Heart left ventricle (tissue), 16 donors: ENCODE measurements around the gene BCORL1. TPM values are rescaled to one million over a fixed set of nuclear protein-coding genes. Genes with fewer than 3 reads are reported as not detected.
A peak's percentile ranks its signal among the peaks of the same experiment; 100 is the strongest.

Experiments
- ATAC-seq, 4 donors: fragments of 200-7000 bp; cut with Tn5 transposase; one replicate each; pipeline ENCODE4 v1.9.1; 2020 to 2022; ENCODE audit warnings: moderate library complexity in 4 of 4, mild to moderate bottlenecking in 3 of 4, moderate number of reproducible peaks in 1 of 4
- DNase-seq, 5 donors: peaks; one replicate each; pipeline ENCODE4 v3.0.0-alpha.2; 2020
- H3K27ac ChIP-seq, 12 donors: fragments of 200-600 bp; sonication (generic) in 4 of 12; one replicate each; pipeline versions ENCODE4 v1.5.0 to v1.8.0; 2016 to 2022; ENCODE audit warnings: mild to moderate bottlenecking in 2 of 12
- H3K27me3 ChIP-seq, 9 donors: fragments of 200-600 bp; sonication (generic) in 2 of 9; one replicate each; pipeline versions ENCODE4 v1.5.1 to v1.8.0; 2016 to 2022; ENCODE audit warnings: mild to moderate bottlenecking in 3 of 9
- H3K36me3 ChIP-seq, 9 donors: fragments of 200-600 bp; sonication (generic) in 2 of 9; one replicate each; pipeline versions ENCODE4 v1.5.0 to v1.8.0; 2018 to 2022; ENCODE audit warnings: mild to moderate bottlenecking in 2 of 9
- H3K4me1 ChIP-seq, 12 donors: fragments of 200-600 bp; sonication (generic) in 4 of 12; one replicate each; pipeline versions ENCODE4 v1.5.0 to v1.8.0; 2016 to 2022; ENCODE audit warnings: mild to moderate bottlenecking in 3 of 12
- H3K4me3 ChIP-seq, 12 donors: fragments of 200-600 bp; sonication (generic) in 4 of 12; one replicate each; pipeline versions ENCODE4 v1.5.0 to v1.8.0; 2017 to 2022; ENCODE audit warnings: mild to moderate bottlenecking in 9 of 12, moderate library complexity in 4 of 12
- H3K9me3 ChIP-seq, 12 donors: fragments of 200-600 bp; sonication (generic) in 4 of 12; one replicate each; pipeline versions ENCODE4 v1.5.0 to v1.8.0; 2016 to 2022; ENCODE audit warnings: mild to moderate bottlenecking in 1 of 12
- CTCF ChIP-seq, 12 donors: fragments of 200-600 bp; sonication (generic) in 4 of 12; IDR thresholded peaks; one replicate each; pipeline versions ENCODE4 v1.5.0 to v1.8.0; 2018 to 2022; ENCODE audit warnings: antibody characterized with exemption in 12 of 12, mild to moderate bottlenecking in 5 of 12
- POLR2A ChIP-seq, 2 donors: fragments of 450-650 bp; IDR thresholded peaks; one replicate each; pipeline ENCODE4 v1.6.1; 2017; ENCODE audit warnings: antibody characterized with exemption in 2 of 2, mild to moderate bottlenecking in 2 of 2, moderate library complexity in 2 of 2
- WGBS, 4 donors: extraction: QIAGEN DNeasy Blood & Tissue Kit in 2 of 4; methylation state at CpG; one replicate each; pipeline versions ENCODE4 v1.1.5 to v1.1.7; 2013 to 2018; 5-methylcytosine and 5-hydroxymethylcytosine counted together
- intact Hi-C, 10 donors: fragments of 100-400 bp; cut with DNase I; formaldehyde crosslinking; loops; one replicate each; pipeline versions ENCODE4 v1.11.1 to v1.14.2; 2022
- polyA plus RNA-seq, 2 donors: library from polyadenylated mRNA; stranded (reverse); fragments of 200-250 nt; gene quantifications; one replicate each; pipeline ENCODE4 v1.2.3, GENCODE V29; 2013
- total RNA-seq, 9 donors: library from RNA; depleted of rRNA in 2 of 9; stranded (reverse); fragments of >200 nt in 2 of 9; fragmentation: NEBNext Ultra II Directional in 3 of 9; extraction: Animal tissue kit (Norgen Biotek cat#: 25700) in 3 of 9; gene quantifications; one replicate each; pipeline versions ENCODE4 v1.1.0 to v1.2.4, GENCODE V29; 2016 to 2023
- donor health status: ischemic (EF 13 %, LVEDD 7.1; RV severe dilation, severe dysfunction).
- donor health status: healthy with polysubstance abuse.
- donor health status: DM: no; HTN: yes; CAD: no.
- donor health status: DM: no; HTN: no; CAD: no.
- donor health status: ischemic (EF 25% LVEDD 6.9; RV normal size, moderate dysfunction).
- donor health status: ischemic (EF 25% LVEDD 5.7; RV mildly dilated, moderate dysfunction).
- donor health status: healthy.
- donor health status: DM: yes; HTN: yes; CAD: no.
- donor health status: ischemic (EF 35%, LVEDD 5.7; RV mildly dilated, moderate dysfunction).
- donor health status: nonischemic (EF 11% LVEDD 7.7; RV severe dilation, severe dysfunction).
- donor health status: DM: yes; HTN: yes; CAD: no.
- donor health status: PGD.
- donor health status: ischemic (EF 29% LVEDD 5.4; RV normal size, mild dysfunction).
- donor health status: nonischemic (EF 23%, LVEDD 6.1; RV moderate dilation, normal function).

The BCORL1 gene
- total and polyA plus RNA-seq, 11 donors = 3.3 to 11.0 (median 8.0) TPM

DNA sequence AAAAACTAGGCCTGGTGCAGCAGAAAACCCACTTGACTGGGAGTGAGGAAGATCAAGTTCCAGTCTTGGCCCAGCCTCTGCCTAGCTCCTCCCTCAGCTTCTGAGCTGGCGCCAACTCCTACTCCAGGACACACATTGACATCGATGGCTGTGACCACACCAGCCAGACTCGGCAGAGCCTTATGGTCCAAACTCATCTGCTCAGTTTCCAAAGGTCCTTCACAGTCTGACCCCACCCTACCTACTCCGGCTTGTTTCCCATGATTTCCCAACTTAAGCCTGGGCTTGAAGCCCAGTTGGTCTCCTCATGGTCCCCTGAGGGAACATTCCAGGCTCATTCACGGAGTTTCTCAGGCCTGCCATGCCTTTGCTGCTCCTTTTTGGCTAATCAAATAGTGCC, 117.7 kb downstream of the BCORL1 start:
- peaks cover 0 to 42% (median 14%) of the 10 kb centered on the region in 12 donors for H3K4me1 ChIP-seq
- no peaks in the 10 kb centered on the region for H3K9me3 ChIP-seq
- no peak overlapping the region for H3K4me3 ChIP-seq
- intact Hi-C loops = no loop called here
- DNase-seq (peak; percentile 35 to 74 (median 70)), ATAC-seq (peak; percentile 67 to 94 (median 86))
- no peaks in the 10 kb centered on the region for H3K36me3 ChIP-seq
- peaks cover 0 to 2% (median 0%) of the 10 kb centered on the region in 9 donors for H3K27me3 ChIP-seq
- 34 to 54% (median 52%) methylated on average over 5 of the region's 5 CpGs for WGBS, 4 donors
- TF ChIP-seq POLR2A (IDR thresholded peaks at IDR 0.05) (no peak), CTCF (IDR thresholded peaks at IDR 0.05) (no peak)
- H3K27ac ChIP-seq = peak overlapping the region in 9 of 12 donors; percentile 10 to 68 (median 27)

- Histone ChIP-seq H3K9me3 (no peaks in the 10 kb centered on the region), H3K4me3 (no peak overlapping the region), H3K4me1 (peaks cover 0 to 56% (median 11%) of the 10 kb centered on the region in 12 donors), H3K27ac (no peak overlapping the region), H3K36me3 (no peaks in the 10 kb centered on the region), H3K27me3 (peaks cover 0 to 4% (median 0%) of the 10 kb centered on the region in 9 donors)
- no peak for ATAC-seq
- WGBS, 4 donors = 52 to 76% (median 68%) methylated on average over 3 of the region's 3 CpGs
- TF ChIP-seq POLR2A (IDR thresholded peaks at IDR 0.05) (no peak), CTCF (IDR thresholded peaks at IDR 0.05) (no peak)
- DNase-seq = peak in 1 of 5 donors; percentile 18
- intact Hi-C loops = no loop called here
Measured at GRCh38 chrX:130103605-130104004, 121.2 kb downstream of the BCORL1 start.

- intact Hi-C loops = no loop called here
- Histone ChIP-seq H3K36me3 (no peaks in the 10 kb centered on the region), H3K27me3 (peaks cover 0 to 11% (median 0%) of the 10 kb centered on the region in 9 donors), H3K27ac (no peak overlapping the region), H3K4me1 (peaks cover 0 to 45% (median 4%) of the 10 kb centered on the region in 12 donors), H3K4me3 (no peak overlapping the region), H3K9me3 (no peaks in the 10 kb centered on the region)
- ATAC-seq (no peak), DNase-seq (peak in 1 of 5 donors; percentile 10)
- TF ChIP-seq POLR2A (IDR thresholded peaks at IDR 0.05) = no peak
- TF ChIP-seq CTCF (IDR thresholded peaks at IDR 0.05) = no peak
- 60 to 81% (median 74%) methylated on average over 3 of the region's 3 CpGs for WGBS, 4 donors
Measured at GRCh38 chrX:130105244-130105643, 122.8 kb downstream of the BCORL1 start.

DNA sequence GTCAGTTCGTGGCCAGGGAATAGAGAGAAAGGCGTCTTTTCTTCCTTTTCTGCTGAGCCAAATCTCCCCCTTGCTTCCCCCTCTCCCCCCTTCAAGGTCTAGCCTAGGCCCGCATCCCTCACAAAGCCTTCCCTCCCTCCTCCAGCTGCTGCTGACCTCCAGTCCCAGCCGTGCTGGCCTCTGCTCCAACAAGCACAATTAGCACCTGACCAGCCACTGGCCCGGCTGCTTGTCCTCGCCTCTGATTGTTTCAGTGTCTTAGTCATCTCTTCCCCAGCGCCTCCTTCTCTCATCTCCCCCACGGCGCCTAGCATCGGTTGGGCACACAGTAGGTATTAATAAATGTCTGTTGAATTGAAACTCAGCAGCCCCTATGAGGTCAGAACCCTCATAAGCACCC, 123.6 kb downstream of the BCORL1 start:
- Histone ChIP-seq H3K27me3 (peaks cover 0 to 12% (median 0%) of the 10 kb centered on the region in 9 donors), H3K9me3 (no peaks in the 10 kb centered on the region), H3K36me3 (no peaks in the 10 kb centered on the region), H3K4me3 (no peak overlapping the region), H3K27ac (peak overlapping the region in 1 of 12 donors; percentile 46), H3K4me1 (peaks cover 0 to 37% (median 3%) of the 10 kb centered on the region in 12 donors)
- intact Hi-C loops = no loop called here
- ATAC-seq (peak in 2 of 4 donors; percentile 17 to 43), DNase-seq (no peak)
- TF ChIP-seq POLR2A (IDR thresholded peaks at IDR 0.05) (no peak), CTCF (IDR thresholded peaks at IDR 0.05) (no peak)
- 45 to 64% (median 62%) methylated on average over 10 of the region's 10 CpGs for whole genome bisulfite sequencing, 4 donors

Other genes starting within 250 kb of the BCORL1 start
- gene XPNPEP2, start 243.7 kb upstream of the BCORL1 start, total RNA-seq = 1 to 10 TPM in 3 of 9 donors, under 1 TPM in 6; 0.19 to 2.1 (median 0.56) TPM
- gene XPNPEP2, start 243.7 kb upstream of the BCORL1 start, polyA plus RNA-seq = under 1 TPM; 0.19 to 0.55 TPM
- 10 to 100 TPM in 1 of 9 donors, 1 to 10 TPM in 6, under 1 TPM in 2; 0.74 to 27.8 (median 1.6) TPM for gene SASH3, start 202.7 kb upstream of the BCORL1 start, total RNA-seq
- gene SASH3, start 202.7 kb upstream of the BCORL1 start, polyA plus RNA-seq = 1 to 10 TPM in 1 of 2 donors, under 1 TPM in 1; 0.61 to 2.4 TPM
- 10 to 100 TPM in 7 of 9 donors, 1 to 10 TPM in 2; 8.1 to 39.0 (median 13.2) TPM for gene ZDHHC9, start 138.7 kb upstream of the BCORL1 start, total RNA-seq
- 10 to 100 TPM in 1 of 2 donors, 1 to 10 TPM in 1; 3.5 to 30.8 TPM for gene ZDHHC9, start 138.7 kb upstream of the BCORL1 start, polyA plus RNA-seq
- 10 to 100 TPM in 3 of 9 donors, 1 to 10 TPM in 6; 7.3 to 10.6 (median 9.0) TPM for gene UTP14A, start 76.5 kb upstream of the BCORL1 start, total RNA-seq
- 10 to 100 TPM in 1 of 2 donors, 1 to 10 TPM in 1; 5.6 to 14.0 TPM for gene UTP14A, start 76.5 kb upstream of the BCORL1 start, polyA plus RNA-seq
- 10 to 100 TPM in 1 of 9 donors, 1 to 10 TPM in 8; 1.8 to 13.7 (median 3.2) TPM for gene ELF4, start 127.9 kb downstream of the BCORL1 start, total RNA-seq
- 1 to 10 TPM; 1.3 to 5.3 TPM for gene ELF4, start 127.9 kb downstream of the BCORL1 start, polyA plus RNA-seq
- gene AIFM1, start 183.2 kb downstream of the BCORL1 start, total RNA-seq = 100 to 1,000 TPM in 6 of 9 donors, 10 to 100 TPM in 3; 73.7 to 146 (median 109) TPM
- gene AIFM1, start 183.2 kb downstream of the BCORL1 start, polyA plus RNA-seq = 100 to 1,000 TPM in 1 of 2 donors, 10 to 100 TPM in 1; 86.7 to 164 TPM
- gene RAB33A, start 189.3 kb downstream of the BCORL1 start, total RNA-seq = 1 to 10 TPM in 5 of 9 donors, under 1 TPM in 4; 0.32 to 7.9 (median 1.5) TPM
- 1 to 10 TPM in 1 of 2 donors, under 1 TPM in 1; 0.23 to 5.8 TPM for gene RAB33A, start 189.3 kb downstream of the BCORL1 start, polyA plus RNA-seq